GM12873 (cell line): ENCODE results near the gene LRRC70.

Experiments used
- CTCF ChIP-seq: IDR thresholded peaks from 2 replicates; pipeline ENCODE4 v1.5.1; 2012; ENCODE audit warnings: low read depth, mild to moderate bottlenecking, moderate library complexity, low read length, control low read depth; ENCODE audit not compliant: insufficient read depth; ENCODE audit errors: missing control alignments

LRRC70 gene

GRCh38 chr5:62608529-62609511, 30.2 kb downstream of the LRRC70 start:
- TF ChIP-seq CTCF: no peak

DNA sequence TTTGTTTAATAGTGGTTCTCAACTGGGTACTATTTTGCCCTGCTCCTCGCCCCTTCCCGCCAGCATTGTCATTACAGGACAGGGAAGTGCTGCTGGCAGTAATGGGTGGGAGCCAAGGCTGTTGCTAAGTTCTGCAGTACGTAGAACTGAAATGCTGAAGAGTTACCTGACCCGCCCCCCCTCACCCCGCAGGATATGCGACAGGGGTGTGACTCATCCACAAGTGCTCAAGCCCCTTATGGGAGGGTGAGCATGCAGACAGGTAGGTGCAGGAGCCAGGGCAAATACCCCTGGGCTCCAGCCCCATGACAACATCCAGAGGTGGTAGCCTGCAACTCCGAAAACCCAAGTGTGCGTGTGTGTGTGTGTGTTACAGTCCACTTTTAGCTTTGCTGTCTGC, 35.7 kb downstream of the LRRC70 start:
- no peak for TF ChIP-seq CTCF

- TF ChIP-seq CTCF: no peak
Observed at GRCh38 chr5:62616615-62617277, 38.1 kb downstream of the LRRC70 start.

GRCh38 chr5:62617943-62618342, 39.3 kb downstream of the LRRC70 start:
- TF ChIP-seq CTCF: no peak

- no peak for TF ChIP-seq CTCF
Observed at GRCh38 chr5:62620761-62621160, 42.1 kb downstream of the LRRC70 start.

- TF ChIP-seq CTCF: no peak
Observed at GRCh38 chr5:62621280-62621679, 42.7 kb downstream of the LRRC70 start.

GRCh38 chr5:62623271-62623670, 44.7 kb downstream of the LRRC70 start:
- no peak for TF ChIP-seq CTCF
